ENCODE measurements around the gene CEP112. TPM values are rescaled to one million over a fixed set of nuclear protein-coding genes. Genes with fewer than 3 reads are reported as not detected.
A peak's percentile ranks its signal among the peaks of the same experiment; 100 is the strongest.

Gene CEP112
- total RNA-seq, 1 donor from 2014 or later, result 3.1 TPM

DNA sequence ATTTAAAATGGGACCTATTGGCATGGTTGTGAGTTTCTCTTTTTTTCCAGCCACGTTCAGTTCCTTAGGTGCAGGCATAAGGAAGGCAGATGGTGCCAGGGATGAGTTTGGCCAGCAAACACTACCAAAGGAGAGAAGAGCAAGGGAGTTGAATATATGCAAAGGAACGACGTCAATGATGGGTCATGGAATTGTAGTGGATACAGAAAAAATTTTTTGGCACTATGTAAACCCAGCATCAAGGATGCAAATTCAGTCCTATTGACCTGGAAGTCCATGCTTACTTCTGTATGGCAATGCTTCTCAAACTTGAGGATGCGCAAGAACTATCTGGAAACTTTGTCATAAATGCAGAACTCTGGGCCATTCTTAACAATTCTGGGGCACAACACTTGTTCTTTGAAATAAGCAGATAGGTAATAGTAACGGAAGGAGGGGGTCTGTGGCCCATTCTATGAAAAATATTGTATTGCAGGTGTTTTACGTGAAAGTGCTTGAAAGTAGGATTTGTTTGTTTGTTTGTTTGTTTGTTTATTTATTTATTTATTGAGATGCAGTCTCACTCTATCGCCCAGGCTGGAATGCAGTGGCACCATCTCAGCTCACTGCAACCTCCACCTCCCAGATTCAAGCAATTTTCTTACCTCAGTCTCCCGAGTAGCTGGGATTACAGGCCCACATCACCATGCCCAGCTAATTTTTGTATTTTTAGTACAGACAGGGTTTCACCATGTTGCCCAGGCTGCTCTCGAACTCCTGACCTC is 19.3 kb upstream of the CEP112 start:
- peak; percentile 14 for ATAC-seq

DNA sequence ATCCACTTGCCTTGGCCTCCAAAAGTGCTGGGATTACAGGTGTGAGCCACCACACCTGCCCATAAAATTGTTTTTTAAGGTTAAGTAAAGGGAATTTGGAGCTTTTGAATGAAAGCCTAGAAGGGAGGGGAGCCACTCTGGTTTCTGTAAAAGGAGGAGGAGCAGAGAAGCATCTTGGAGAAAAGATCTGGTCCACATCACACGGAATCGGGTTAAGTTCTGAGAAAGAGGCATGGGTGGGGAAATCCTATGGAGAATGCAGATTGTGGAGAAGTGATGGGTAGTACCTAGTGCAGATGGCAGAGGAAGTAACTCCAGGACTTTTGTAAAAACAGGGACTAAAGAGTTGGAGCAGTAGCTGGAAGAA is 18.3 kb upstream of the CEP112 start:
- DNase-seq (ENCODE audit: low spot score) (no peak), ATAC-seq (peak; percentile 44)

More for the DNA sequence above, 19.3 kb upstream of the CEP112 start:
- DNase-seq (ENCODE audit: low spot score), result no peak

DNA sequence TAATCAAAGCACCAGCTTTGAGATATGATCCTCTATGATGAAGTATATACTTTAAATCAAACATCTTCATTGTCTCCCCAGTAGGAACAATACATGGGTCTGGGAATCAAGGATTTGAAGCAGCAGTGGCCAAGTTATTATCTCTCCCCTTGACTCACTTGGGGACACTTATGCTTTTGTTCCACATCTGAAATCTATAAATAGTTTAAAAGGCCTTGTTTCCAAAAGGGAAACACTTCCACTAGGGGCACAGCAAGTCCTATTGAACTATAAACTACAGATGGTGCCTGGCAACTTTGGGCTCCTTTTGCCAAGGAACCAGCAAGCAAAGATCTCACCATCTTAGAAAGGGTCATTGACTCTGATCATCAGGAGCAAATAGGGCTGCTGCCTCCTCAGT is 16.0 kb upstream of the CEP112 start:
- DNase-seq (ENCODE audit: low spot score) (no peak), ATAC-seq (no peak)

DNA sequence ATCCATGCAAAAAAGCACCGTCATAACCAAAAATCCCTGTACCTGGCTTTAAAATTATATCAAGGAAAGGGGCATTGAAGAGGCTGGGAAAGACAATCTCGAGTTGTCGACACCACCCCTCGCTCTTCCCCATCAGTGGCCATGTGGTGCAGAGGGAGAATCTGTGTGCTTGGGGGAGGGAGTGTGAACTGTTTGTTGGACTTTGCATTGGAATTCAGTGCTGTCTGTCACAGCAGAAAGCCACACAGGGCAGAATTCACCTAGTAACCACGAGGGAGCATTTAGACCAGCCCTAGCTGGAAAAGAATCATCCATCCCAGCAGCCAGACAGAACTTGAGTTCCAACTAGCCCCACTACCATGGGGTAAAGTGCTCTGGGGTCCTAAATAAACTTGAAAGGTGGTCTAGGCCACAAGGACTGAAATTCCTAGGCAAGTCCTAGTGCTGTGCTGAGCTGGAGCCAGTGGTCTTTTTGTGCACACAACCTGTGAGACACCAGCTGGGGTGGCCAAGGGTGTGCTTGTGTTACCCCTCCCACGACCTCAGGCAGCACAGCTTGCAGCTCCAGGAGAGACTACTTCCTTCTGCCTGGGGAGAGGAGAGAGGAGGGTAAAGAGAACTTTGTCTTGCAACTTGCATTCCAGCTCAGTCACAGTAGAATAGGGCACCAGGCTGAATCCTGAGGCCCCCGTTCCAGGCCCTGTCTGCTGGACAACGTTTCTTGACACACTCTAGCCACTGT is 11.5 kb upstream of the CEP112 start:
- ATAC-seq (no peak), DNase-seq (ENCODE audit: low spot score) (no peak)

DNA sequence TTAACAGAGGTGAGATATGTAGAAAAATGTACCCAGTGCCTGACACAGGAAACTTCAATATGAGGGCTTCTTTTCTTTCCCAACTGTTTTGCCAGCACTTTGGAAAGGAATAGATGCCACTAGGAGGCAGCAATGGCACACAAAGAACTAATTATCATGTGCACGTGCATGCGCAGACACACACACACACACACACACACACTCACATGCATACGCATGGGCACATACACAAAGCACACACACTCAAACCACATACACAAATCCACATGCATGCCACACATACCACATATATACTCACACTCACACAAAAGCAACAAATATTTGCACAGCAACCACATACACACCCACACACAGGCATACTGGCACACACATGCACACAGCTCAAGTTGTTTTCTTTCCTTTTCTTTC is 8.8 kb upstream of the CEP112 start:
- ATAC-seq (peak; percentile 95), DNase-seq (ENCODE audit: low spot score) (peak; percentile 63)

DNA sequence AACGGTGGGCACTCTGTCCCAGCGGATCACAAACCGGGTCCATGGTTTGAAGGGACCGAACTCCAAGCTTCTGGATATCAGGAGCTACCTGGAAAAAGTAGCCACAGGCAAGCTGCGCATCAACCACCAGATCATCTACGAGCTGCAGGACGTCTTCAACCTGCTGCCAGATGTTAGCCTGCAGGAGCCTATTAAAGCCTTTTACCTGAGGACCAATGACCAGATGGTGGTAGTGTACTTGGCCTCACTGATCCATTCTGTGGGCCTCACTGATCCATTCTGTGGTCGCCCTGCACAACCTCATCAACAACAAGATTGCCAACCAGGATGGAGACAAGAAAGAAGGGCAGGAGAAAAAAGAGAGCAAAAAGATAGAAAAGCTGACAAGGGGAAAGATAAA is 6.3 kb upstream of the CEP112 start:
- ATAC-seq (no peak), DNase-seq (ENCODE audit: low spot score) (no peak)

DNA sequence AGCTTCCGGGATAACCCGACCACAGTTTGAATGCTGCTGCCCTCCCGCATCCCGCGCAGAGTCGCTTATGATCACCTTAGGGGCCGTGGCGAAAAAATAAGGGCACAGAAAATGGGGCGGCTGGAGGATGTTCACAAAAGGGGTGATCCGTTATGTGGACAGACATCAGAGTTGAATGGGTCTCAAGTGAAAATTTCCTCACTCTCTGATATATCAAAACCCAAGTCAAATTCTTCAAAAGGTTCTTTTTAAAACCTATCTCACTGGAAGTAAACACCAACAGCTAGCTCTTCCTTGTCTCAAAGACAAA is 400 bp upstream of the CEP112 start:
- no peak for ATAC-seq
- DNase-seq (ENCODE audit: low spot score), result no peak

DNA sequence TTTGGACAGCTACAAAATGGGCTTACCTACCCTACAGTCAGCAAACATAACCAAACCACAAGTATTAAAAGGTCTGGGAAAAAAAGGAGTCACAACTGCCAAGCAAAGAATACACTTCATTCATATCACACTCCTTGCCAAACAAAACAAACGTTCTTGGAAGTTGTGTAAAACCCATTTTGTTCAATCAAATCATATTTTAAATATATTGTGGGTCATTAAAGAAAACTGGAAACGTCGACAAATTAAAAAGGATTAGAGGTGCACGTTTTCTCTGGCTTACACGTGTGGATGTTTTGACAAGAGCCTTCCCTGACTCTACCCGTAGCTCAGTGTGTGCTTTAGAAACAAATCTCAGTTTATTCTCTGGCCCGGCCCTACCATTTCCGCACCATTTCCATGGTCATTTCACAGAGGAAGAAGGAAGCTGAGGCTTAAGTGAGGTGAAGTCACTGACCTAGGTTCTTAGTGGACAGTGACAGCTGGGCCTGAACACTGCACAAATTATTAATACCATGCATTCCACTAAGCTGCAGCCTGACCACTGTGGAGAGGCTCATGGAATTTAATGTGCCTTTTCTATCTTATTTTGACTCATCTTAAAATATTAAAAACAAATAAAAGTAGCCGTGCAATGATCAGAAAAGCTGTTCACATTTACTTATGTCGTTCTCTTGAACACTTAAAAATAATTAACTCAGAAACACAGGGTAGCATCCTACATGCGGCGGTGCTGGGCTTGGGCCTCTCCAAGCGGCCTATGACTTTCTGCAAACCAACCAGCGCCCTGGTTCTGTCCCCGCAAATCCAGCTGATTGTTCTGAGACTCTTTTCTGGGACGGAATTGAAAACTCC is 968 bp downstream of the CEP112 start:
- DNase-seq (ENCODE audit: low spot score) (no peak), ATAC-seq (peak; percentile 33)

DNA sequence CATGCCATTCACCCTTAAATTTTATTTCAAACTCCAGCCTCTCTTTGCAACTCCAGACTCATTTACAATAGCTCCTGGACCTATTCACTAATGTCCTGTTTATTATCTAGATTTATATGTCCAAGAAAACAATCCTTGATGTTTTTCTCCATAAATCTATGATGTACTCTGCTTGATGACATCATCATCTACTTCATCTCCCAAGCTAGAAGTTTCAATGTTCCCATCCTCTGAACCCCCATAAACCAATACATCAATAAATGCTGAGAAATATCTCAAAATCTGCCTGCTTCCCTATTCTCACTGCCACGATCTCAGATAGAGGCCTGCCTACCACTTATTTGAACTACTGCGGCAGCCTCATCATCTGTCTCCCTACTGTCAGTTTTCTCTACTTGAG is 4.2 kb downstream of the CEP112 start:
- no peak for ATAC-seq
- no peak for DNase-seq (ENCODE audit: low spot score)

DNA sequence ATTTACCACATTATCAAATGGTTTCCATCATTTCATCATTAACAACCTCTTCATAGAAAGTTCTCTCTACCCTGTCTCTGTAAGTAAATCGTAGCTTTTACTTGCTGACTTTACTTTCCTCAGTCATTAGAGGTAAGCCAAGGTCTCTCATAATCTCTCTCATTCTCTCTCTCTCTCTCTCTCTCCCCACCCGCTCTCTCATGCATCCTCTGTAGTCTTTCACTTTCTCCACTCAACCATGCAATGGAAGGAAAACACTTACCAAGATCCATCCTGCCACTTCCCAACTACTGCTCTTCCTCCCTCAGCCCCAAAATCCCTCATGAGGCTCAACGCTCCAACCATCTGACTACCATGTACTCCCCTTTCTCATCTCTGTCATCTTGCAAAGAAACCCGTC is 6.1 kb downstream of the CEP112 start:
- ATAC-seq (no peak), DNase-seq (ENCODE audit: low spot score) (no peak)

DNA sequence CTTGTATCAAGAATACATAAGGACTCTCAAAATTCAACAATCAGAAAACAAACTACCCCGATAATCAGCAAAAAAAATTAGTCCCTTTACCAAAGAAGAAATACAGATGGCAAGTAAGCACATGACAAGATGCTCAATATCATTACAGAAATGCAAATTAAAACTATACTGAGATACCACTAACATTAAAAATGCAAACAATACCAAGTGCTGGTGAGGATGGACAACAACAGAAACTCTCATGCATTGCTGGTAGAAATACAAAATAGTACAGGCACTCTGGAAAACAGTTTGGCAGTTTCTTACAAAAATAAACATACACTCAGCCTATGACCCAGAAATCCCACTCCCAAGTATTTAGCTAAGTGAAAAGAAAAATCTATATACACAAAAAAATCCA is 7.5 kb downstream of the CEP112 start:
- ATAC-seq, result no peak
- no peak for DNase-seq (ENCODE audit: low spot score)

DNA sequence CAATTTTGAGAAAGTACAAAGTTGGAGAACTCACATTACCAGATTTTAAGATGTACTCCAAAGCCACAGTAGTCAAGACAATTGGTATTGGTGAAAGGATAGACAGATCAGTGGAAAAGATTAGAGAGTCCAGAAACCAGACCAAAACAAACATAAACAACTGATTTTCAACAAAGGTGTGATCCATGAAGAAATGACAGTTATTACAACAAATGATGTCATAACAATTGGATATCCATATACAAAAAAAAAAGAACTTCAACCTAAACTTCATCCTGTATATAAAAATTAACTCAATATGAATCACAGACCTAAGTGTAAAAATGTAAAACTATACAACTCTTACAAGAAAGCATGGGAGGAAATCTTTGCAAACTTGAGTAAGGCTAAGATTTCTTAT is 8.4 kb downstream of the CEP112 start:
- ATAC-seq (no peak), DNase-seq (ENCODE audit: low spot score) (no peak)

DNA sequence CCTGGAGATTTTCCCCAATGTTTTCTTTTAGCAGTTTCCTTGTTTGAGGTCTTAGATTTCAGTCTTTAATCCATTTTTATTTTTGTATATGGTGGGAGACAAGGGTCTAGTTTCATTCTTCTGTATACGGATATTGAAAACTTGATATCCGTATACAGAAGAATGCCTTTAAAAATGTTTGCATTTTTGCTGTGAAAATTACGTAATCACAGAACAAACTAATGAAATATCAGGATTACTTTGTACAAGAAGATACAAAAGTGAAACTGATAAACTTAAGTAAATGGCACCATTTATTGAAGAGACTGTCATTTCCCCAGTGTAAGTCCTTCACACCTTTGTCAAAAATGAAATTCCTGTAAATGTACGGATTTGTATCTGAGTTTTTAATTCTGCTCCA is 13.3 kb downstream of the CEP112 start:
- no peak for ATAC-seq
- DNase-seq (ENCODE audit: low spot score), result no peak

DNA sequence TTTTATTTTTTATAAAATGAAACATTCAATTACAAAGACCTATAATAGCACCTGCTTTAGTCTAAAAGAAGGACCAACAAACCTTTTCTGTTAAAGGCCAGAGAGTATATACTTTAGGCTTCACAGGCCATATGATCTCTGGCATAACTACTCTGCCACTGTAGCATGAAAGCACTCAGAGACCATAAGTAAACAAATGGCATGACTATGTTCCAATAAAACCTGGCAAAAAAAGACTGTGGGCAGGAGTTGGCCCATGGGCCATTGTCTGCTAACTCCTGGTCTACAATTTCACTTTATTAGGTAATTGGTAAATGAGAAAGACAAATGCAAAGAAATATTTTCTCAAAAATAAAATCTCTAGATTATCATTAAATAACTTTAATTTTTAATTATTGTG is 14.9 kb downstream of the CEP112 start:
- ATAC-seq (peak; percentile 92), DNase-seq (ENCODE audit: low spot score) (no peak)

DNA sequence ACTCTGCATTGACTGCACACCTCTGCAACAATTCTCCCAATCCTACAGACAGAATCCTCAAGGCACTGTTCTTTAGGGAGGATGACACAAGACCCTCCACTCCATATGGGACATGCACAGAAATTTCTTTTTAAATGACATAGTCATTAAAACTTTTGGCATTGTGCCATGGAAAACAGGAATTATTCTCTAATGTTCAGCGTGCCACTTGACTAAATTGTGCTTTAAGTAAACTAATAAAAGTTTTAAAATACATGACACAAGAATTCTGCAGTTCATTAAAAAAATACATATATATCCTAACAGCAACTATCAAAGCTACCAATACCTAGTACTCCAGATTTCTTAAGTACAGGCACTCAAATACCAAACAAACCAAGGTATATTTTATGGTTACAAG is 16.0 kb downstream of the CEP112 start:
- DNase-seq (ENCODE audit: low spot score), result no peak
- no peak for ATAC-seq

DNA sequence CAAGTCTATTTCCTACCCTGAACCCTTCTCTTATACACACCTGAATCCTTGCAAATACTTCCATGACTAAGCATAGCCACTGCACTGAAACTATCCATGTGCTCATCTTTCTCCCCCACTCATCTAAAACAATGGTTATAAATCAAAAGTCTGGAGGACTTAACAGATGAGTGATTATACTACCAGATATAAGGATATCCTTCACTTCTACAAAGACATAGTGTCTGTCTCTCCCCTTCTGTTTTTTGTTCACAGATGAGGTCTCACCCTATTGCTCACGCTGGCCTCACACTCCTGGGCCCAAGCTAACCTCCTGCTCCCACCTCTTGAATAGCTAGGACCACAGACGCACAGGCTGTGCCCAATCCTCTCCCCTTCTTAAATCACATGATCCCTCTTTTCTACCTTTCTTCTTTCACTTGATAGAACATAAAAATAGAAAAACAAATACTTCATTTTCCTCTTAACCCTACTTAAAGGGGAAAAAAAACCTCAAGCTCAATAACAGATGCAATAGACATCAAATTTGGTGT is 19.2 kb downstream of the CEP112 start:
- ATAC-seq (no peak), DNase-seq (ENCODE audit: low spot score) (no peak)

DNA sequence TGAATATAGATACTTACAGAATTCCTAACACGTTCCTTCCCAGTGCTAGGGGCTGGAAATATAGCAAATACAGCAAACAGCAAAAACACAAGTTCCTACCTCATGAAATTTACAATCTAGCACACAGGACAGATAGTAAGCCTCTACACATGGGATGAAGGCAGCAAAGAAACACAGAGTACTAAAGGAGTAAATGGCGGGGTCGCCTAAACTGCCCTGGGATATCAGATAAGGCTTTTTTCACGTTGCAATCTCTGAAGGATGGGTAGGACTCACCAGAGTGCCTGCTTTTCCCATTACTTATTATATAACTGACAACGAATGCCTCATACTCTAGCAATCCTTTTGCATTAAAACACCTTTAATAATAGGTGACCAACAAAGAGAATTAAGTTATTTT is 19.8 kb downstream of the CEP112 start:
- DNase-seq (ENCODE audit: low spot score), result no peak
- ATAC-seq, result no peak

DNA sequence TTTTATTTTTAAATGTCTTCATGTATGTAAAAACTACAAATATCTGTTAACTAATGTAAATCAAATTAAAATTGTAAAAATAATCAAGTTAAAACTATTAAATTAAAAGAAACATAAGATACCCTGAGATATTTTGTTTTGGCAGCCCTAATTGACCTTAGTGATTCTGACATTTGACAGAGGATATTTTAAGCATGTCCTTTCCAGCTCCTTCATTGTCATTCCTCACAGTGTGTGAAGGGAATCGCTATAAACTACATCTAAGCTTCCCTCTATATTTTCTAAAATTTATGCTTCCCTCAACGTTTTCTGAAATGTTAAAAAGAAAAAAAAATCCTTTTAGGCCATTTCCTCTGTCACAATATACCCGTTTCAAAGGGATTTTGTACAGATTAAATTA is 20.2 kb downstream of the CEP112 start:
- ATAC-seq (no peak), DNase-seq (ENCODE audit: low spot score) (no peak)

DNA sequence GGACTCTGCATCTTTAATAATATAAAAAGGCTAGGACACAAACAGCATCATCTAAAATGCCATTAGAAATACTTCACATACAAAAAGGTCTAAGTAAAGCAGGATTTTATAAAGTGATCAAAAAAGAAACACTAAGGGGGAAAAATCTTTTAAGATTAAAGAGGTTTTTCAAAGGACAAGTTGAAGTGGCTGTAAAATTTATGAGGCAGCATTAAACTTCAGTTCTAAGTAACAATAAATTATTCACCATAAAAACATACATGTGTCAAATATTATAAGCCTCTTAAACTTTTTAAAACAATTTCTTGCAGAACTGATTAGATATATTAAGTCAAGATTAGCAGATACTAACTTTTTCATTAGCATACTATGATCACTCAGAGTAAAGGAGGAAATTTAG is 20.8 kb downstream of the CEP112 start:
- ATAC-seq, result no peak
- DNase-seq (ENCODE audit: low spot score), result no peak

DNA sequence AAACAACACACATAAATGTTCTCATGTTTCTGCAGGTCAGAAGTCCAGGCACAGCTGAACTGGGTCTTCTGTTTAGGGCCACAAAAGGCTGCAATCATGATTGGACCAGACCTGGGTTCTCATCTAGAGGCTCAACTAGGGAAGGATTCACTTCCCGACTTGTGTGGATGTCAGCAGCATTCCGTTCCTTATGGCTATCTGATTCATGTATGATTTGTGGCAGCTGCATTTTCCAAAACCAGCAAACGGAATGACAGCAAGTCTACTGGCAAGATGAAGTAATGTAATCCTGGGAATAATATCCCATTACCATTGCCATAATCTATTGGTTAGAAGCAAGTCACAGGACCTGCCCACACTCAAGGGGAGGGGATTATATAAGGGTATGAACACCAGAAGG is 22.1 kb downstream of the CEP112 start:
- ATAC-seq, result no peak

DNA sequence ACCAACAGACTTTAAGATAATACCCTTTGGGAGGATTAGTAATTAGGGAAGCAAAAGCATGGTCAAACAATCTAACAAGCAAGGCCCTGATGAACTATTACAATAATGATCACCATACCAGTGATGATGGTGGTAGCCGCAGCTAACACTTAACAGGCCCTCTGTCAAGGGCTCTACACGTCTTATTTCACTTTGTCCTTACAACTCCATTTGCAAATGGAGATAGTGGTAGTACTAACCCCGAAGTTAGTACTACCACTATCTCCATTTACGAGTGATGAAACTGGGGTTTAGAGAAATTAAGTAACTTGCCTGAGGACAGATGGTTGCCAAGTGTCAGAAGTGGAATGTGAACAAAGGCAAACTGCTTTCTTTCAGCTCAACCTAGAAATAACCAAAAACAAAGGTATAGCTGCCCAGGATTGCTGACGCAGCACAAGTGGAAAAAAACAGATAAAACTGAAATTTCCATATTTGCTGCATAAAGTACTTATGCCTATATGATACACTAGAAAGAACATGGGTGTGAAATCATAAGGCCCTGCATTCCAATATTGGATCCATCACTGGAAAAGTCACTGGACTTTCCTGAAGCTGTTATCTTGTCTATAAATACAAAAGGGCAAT is 24.6 kb downstream of the CEP112 start:
- ATAC-seq (no peak), DNase-seq (ENCODE audit: low spot score) (no peak)

More for the DNA sequence above, 22.1 kb downstream of the CEP112 start:
- no peak for DNase-seq (ENCODE audit: low spot score)

Data from left lobe of liver (tissue), 2 donors.